HCT116 (cell line): ENCODE data around the gene MAX.

Source experiments
- EGR1 ChIP-seq: IDR thresholded peaks from 2 replicates; pipeline ENCODE4 v1.6.1; 2012; ENCODE audit warnings: low read depth
- EZH2 ChIP-seq: fragments of 200-600 bp; sonication (generic); IDR thresholded peaks from 2 replicates; pipeline ENCODE4 v1.6.1; 2017; ENCODE audit warnings: antibody characterized with exemption, mixed run types
- EZH2phosphoT487 ChIP-seq: fragments of 200-600 bp; IDR thresholded peaks from 2 replicates; pipeline ENCODE4 v1.6.1; 2018; ENCODE audit warnings: antibody characterized with exemption, borderline replicate concordance
- POLR2A ChIP-seq: IDR thresholded peaks from 2 replicates; pipeline ENCODE4 v1.7.0; 2011; ENCODE audit warnings: borderline replicate concordance; ENCODE audit not compliant: insufficient read depth, insufficient read length; ENCODE audit errors: extremely low read depth
- POLR2AphosphoS5 ChIP-seq: IDR thresholded peaks from 2 replicates; pipeline ENCODE4 v1.6.1; 2011; ENCODE audit warnings: mild to moderate bottlenecking, low read depth, low read length, moderate library complexity
- TCF7L2 ChIP-seq: IDR thresholded peaks from 2 replicates; pipeline ENCODE4 v1.7.0; 2011; ENCODE audit warnings: borderline replicate concordance, inconsistent platforms; ENCODE audit not compliant: insufficient read depth, insufficient read length; ENCODE audit errors: extremely low read depth
- YY1 ChIP-seq: IDR thresholded peaks from 2 replicates; pipeline ENCODE4 v1.6.1; 2011; ENCODE audit warnings: low read length, low read depth, moderate library complexity, mild to moderate bottlenecking; ENCODE audit not compliant: insufficient replicate concordance; ENCODE audit errors: extremely low read depth
- ZNF274 ChIP-seq: fragments of 200-500 bp; sonication (Bioruptor generic); IDR thresholded peaks from 2 replicates; pipeline ENCODE4 v1.6.1; 2014; ENCODE audit warnings: mild to moderate bottlenecking, low read depth, low read length, inconsistent platforms
- TF ChIP-seq, protein P1 (sequence below), 3 experiments: fragments of 200-600 bp in 1 of 3; sonication (generic) in 1 of 3; IDR thresholded peaks in 2 of 3; conservative IDR thresholded peaks in 1 of 3; 2 replicates each; pipeline ENCODE4 v1.5.1; 2012 to 2017; ENCODE audit warnings: low read depth in 2 of 3, low read length in 2 of 3, antibody characterized with exemption in 1 of 3, borderline replicate concordance in 1 of 3, control low read depth in 1 of 3, mild to moderate bottlenecking in 1 of 3, mixed read lengths in 1 of 3, mixed run types in 1 of 3, moderate library complexity in 1 of 3; ENCODE audit not compliant: insufficient read depth in 1 of 3

DNA sequence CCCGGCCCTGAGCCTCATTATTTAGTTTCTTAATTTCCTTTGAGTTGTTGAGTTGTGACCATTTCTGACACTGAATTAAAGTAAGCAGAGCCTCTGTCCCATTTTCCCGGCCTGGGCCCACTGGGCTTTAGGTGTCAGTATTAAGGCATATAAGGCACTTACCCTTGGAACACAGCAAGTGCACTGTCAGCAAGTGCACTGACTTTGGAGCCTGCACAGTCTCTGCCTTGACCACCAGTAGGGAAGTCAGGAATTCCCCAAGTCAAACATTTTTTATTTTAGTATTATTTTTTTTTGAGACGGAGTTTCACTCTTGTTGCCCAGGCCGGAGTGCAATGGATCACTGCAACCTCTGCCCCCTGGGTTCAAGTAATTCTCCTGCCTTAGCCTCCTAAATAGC, 56.6 kb downstream of the MAX start:
- TF ChIP-seq TCF7L2 = no peak
- TF ChIP-seq YY1 = no peak
- TF ChIP-seq, protein P1, sequence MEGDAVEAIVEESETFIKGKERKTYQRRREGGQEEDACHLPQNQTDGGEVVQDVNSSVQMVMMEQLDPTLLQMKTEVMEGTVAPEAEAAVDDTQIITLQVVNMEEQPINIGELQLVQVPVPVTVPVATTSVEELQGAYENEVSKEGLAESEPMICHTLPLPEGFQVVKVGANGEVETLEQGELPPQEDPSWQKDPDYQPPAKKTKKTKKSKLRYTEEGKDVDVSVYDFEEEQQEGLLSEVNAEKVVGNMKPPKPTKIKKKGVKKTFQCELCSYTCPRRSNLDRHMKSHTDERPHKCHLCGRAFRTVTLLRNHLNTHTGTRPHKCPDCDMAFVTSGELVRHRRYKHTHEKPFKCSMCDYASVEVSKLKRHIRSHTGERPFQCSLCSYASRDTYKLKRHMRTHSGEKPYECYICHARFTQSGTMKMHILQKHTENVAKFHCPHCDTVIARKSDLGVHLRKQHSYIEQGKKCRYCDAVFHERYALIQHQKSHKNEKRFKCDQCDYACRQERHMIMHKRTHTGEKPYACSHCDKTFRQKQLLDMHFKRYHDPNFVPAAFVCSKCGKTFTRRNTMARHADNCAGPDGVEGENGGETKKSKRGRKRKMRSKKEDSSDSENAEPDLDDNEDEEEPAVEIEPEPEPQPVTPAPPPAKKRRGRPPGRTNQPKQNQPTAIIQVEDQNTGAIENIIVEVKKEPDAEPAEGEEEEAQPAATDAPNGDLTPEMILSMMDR (IDR thresholded peaks at IDR 0.05 in 2 of 3, conservative IDR thresholded peaks at IDR 0.05 in 1 of 3; ENCODE audit: borderline replicate concordance in 1 of 3, insufficient read depth in 1 of 3, low read depth in 2 of 3, low read length in 2 of 3) = no peak
- no peak for TF ChIP-seq EGR1
- TF ChIP-seq EZH2 = no peak
- no peak for TF ChIP-seq POLR2A
- TF ChIP-seq POLR2AphosphoS5 = no peak
- TF ChIP-seq EZH2phosphoT487 = no peak
- TF ChIP-seq ZNF274 = no peak
